22Rv1 (cell line): ENCODE measurements around the gene CNTNAP2.

Experiments used
- CTCF ChIP-seq: fragments of 450-650 bp; IDR thresholded peaks from 2 replicates; pipeline ENCODE4 v1.5.1; 2017; ENCODE audit warnings: mild to moderate bottlenecking
- ZFX ChIP-seq: fragments of 450-650 bp; IDR thresholded peaks from 2 replicates; pipeline ENCODE4 v1.6.1; 2017; ENCODE audit warnings: antibody characterized with exemption, borderline replicate concordance

DNA sequence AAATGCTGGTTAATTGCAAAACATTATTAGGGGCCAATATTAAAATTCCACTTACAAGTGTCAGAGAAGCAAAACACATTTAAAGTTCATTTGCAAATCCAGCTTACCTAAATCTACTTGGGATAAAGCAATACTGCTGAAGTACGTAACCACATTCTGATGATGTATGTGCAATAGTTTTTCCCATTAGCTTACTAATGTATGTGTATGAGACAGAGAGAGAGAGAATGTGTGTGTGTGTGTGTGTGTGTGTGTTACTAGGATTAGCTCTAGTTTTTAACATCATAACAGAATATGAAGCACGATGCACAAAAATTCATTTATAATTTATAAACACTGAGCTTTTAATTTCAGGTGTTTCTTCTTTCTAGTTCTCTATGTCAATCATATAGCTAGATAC is 1399.8 kb downstream of the CNTNAP2 start:
- TF ChIP-seq CTCF (no peak), ZFX (no peak)
